ENCODE results near the gene CDHR3. TPM values are rescaled to one million over a fixed set of nuclear protein-coding genes. Genes with fewer than 3 reads are reported as not detected.

The CDHR3 gene
- total RNA-seq, 2 donors from 2014 or later = 0.71 to 2.2 TPM

- no peak overlapping the region for H3K4me3 Mint-ChIP-seq
- peaks cover 27% of the 10 kb centered on the region for H3K4me1 Mint-ChIP-seq
- H3K27me3 Mint-ChIP-seq = no peaks in the 10 kb centered on the region
- ATAC-seq (replicated peaks) = no peak
- H3K9me3 Mint-ChIP-seq = no peaks in the 10 kb centered on the region
- no peaks in the 10 kb centered on the region for H3K36me3 Mint-ChIP-seq (ENCODE audit: low read depth)
- H3K27ac Mint-ChIP-seq = no peak overlapping the region
These were observed 55.8 kb downstream of the CDHR3 start for GRCh38 chr7:106018566-106019469.

- ATAC-seq (replicated peaks) = no peak
- no peaks in the 10 kb centered on the region for H3K27me3 Mint-ChIP-seq
- no peak overlapping the region for H3K4me3 Mint-ChIP-seq
- no peak overlapping the region for H3K27ac Mint-ChIP-seq
- H3K4me1 Mint-ChIP-seq = peaks cover 27% of the 10 kb centered on the region
- H3K9me3 Mint-ChIP-seq = no peaks in the 10 kb centered on the region
- H3K36me3 Mint-ChIP-seq (ENCODE audit: low read depth) = no peaks in the 10 kb centered on the region
These were observed 56.4 kb downstream of the CDHR3 start for GRCh38 chr7:106019470-106019820.

- peak overlapping the region; percentile 90 for H3K27ac Mint-ChIP-seq
- H3K4me3 Mint-ChIP-seq = peak overlapping the region; percentile 74
- no peaks in the 10 kb centered on the region for H3K9me3 Mint-ChIP-seq
- H3K4me1 Mint-ChIP-seq = peaks cover 27% of the 10 kb centered on the region
- H3K27me3 Mint-ChIP-seq = no peaks in the 10 kb centered on the region
- H3K36me3 Mint-ChIP-seq (ENCODE audit: low read depth) = no peaks in the 10 kb centered on the region
- no peak for ATAC-seq (replicated peaks)
These were observed 58.3 kb downstream of the CDHR3 start for GRCh38 chr7:106021151-106022067.

DNA sequence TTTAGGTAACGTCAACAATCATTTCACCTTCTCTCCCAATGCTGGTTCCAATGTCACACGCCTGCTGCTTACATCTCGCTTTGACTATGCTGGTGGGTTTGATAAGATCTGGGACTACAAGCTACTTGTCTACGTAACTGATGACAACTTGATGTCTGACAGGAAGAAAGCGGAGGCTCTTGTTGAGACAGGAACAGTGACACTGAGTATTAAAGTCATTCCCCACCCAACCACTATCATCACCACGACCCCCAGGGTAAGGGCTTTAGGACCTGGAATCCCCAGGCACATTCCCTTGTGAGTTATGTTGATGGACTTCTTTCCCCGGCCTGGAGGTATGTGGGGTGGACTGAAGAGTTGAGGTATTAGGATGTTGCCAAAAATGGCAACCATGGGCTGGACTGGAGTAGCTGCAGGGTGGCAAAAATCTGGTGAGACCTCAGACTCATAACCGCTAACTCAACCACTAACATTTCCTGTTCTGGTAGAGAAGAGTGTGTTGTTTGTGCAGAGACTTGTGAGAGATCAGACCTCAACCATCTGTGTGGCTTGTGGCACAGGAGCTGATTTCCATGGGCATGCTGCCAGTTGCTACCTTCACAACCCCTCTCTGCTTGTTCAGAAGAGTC is 59.2 kb downstream of the CDHR3 start:
- Mint-ChIP-seq H3K4me1 (peaks cover 27% of the 10 kb centered on the region), H3K36me3 (ENCODE audit: low read depth) (no peaks in the 10 kb centered on the region), H3K27me3 (no peaks in the 10 kb centered on the region), H3K27ac (peak overlapping the region; percentile 90), H3K4me3 (peak overlapping the region; percentile 74), H3K9me3 (no peaks in the 10 kb centered on the region)
- peak; percentile 90 for ATAC-seq (replicated peaks)

GRCh38 chr7:106023369-106024322 is 60.6 kb downstream of the CDHR3 start:
- no peak for ATAC-seq (replicated peaks)
- Mint-ChIP-seq H3K4me1 (peaks cover 27% of the 10 kb centered on the region), H3K27me3 (no peaks in the 10 kb centered on the region), H3K36me3 (ENCODE audit: low read depth) (no peaks in the 10 kb centered on the region), H3K27ac (peak overlapping the region; percentile 90), H3K9me3 (no peaks in the 10 kb centered on the region), H3K4me3 (peak overlapping the region; percentile 74)

DNA sequence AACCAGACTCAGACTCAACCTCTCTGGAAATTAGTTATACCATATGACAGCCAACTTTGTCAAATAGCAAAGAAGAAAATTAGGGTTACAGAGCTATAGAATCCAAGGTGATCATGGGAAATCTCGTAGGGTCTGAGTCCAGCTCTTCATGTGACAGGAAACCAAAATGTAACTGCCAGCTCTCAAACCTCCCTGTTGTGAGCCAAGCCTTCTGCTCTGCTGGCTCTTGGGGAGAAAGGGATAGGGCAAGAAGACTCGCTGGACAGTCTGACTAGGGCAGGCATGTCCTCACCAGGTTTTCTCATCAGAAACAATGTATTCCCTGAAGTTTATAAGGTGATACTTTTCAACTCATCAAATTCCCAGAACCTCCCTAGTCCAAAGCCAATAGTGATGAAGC is 63.0 kb downstream of the CDHR3 start:
- no peak overlapping the region for H3K27ac Mint-ChIP-seq
- no peak for ATAC-seq (replicated peaks)

DNA sequence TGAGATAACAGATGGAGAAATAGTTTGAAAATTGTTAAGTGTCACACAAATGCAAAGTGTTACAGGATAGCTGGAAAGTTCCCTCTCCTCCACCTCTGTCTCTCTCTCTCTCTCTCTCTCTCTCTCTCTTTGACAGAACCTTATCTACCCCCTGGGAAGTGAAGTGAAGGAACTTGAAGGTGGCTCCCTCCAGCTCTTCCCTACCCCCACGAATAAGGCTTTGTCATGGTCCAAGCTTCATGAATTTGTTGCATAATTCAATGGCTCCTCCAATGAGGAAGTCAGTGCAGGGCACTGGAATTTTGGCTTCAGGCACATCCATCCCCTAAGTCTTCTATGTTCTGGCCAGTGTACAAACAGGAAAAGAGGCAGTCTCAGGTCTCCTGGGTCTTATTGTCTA is 66.4 kb downstream of the CDHR3 start:
- Mint-ChIP-seq H3K27ac (no peak overlapping the region), H3K4me3 (no peak overlapping the region), H3K9me3 (no peaks in the 10 kb centered on the region), H3K4me1 (no peaks in the 10 kb centered on the region), H3K27me3 (no peaks in the 10 kb centered on the region), H3K36me3 (ENCODE audit: low read depth) (no peaks in the 10 kb centered on the region)
- no peak for ATAC-seq (replicated peaks)

More for the DNA sequence above, 63.0 kb downstream of the CDHR3 start:
- no peaks in the 10 kb centered on the region for H3K27me3 Mint-ChIP-seq
- H3K36me3 Mint-ChIP-seq (ENCODE audit: low read depth) = no peaks in the 10 kb centered on the region
- peaks cover 22% of the 10 kb centered on the region for H3K4me1 Mint-ChIP-seq
- H3K4me3 Mint-ChIP-seq = no peak overlapping the region
- no peaks in the 10 kb centered on the region for H3K9me3 Mint-ChIP-seq

GRCh38 chr7:106029941-106030340 is 66.9 kb downstream of the CDHR3 start:
- H3K9me3 Mint-ChIP-seq = no peaks in the 10 kb centered on the region
- no peak for ATAC-seq (replicated peaks)
- no peaks in the 10 kb centered on the region for H3K27me3 Mint-ChIP-seq
- no peak overlapping the region for H3K27ac Mint-ChIP-seq
- H3K4me1 Mint-ChIP-seq = no peaks in the 10 kb centered on the region
- H3K4me3 Mint-ChIP-seq = no peak overlapping the region
- H3K36me3 Mint-ChIP-seq (ENCODE audit: low read depth) = no peaks in the 10 kb centered on the region

GRCh38 chr7:106031300-106032035 is 68.4 kb downstream of the CDHR3 start:
- ATAC-seq (replicated peaks) = no peak
- Mint-ChIP-seq H3K27ac (no peak overlapping the region), H3K4me3 (no peak overlapping the region), H3K27me3 (no peaks in the 10 kb centered on the region), H3K36me3 (ENCODE audit: low read depth) (no peaks in the 10 kb centered on the region), H3K9me3 (no peaks in the 10 kb centered on the region), H3K4me1 (no peaks in the 10 kb centered on the region)

DNA sequence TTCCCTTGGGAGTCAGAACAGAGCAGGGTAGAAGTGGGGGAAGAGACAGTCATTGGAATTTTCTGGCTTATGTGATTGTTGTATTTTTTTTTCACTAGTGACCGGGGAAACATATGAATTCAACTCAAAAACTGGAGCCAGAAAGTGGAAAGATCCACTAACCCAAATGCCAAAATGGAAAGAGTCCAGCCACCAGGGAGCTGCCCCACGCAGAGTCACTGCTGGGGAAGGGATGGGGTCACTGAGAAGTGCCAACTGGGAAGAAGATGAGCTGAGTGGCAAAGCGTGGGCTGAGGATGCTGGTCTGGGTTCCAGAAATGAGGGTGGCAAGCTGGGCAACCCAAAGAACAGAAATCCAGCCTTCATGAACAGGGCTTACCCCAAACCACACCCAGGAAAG is 69.2 kb downstream of the CDHR3 start:
- Mint-ChIP-seq H3K9me3 (no peaks in the 10 kb centered on the region), H3K36me3 (ENCODE audit: low read depth) (no peaks in the 10 kb centered on the region), H3K4me3 (no peak overlapping the region), H3K27me3 (no peaks in the 10 kb centered on the region), H3K27ac (no peak overlapping the region), H3K4me1 (no peaks in the 10 kb centered on the region)
- no peak for ATAC-seq (replicated peaks)

DNA sequence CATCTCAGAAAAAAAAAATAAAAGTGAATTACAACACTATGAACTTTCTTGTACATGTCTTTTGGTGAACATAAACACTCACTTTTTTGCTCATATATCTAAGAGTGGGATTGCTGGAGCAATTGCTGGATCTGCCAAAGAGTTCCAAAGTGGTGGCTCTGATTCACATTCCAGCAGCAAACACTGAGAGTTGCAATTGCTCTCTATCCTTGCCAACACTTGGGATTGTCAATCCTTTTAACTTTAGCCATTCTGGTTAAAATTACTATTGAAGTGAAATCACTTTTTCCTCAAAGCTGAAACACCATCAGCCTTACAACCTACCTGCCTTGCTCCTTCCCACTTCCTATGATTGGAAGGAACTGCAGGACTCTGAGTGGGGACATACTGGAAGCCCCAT is 70.7 kb downstream of the CDHR3 start:
- no peak for ATAC-seq (replicated peaks)

DNA sequence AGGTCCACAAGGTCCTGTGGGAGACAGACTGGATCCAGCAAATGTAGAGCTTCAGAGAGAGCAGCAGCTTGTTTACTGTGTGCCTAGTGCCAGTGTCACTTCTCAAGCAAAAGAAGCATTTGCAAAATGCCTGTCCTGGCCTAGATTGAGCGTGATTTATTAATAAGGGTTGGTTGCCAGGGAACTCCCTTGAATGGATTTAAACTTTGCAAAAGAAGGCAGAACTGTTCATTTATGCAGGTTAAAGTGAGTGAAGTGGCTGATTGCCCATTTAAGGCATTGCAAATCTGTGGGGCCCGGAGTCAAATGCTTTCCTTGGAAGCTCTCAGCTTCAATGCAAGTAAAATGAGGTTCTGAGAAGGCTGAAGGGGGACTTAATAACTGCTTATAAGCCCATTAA is 71.3 kb downstream of the CDHR3 start:
- H3K9me3 Mint-ChIP-seq = no peaks in the 10 kb centered on the region
- no peak overlapping the region for H3K27ac Mint-ChIP-seq
- H3K4me3 Mint-ChIP-seq = no peak overlapping the region
- H3K4me1 Mint-ChIP-seq = peaks cover 3% of the 10 kb centered on the region
- no peaks in the 10 kb centered on the region for H3K27me3 Mint-ChIP-seq
- no peaks in the 10 kb centered on the region for H3K36me3 Mint-ChIP-seq (ENCODE audit: low read depth)
- ATAC-seq (replicated peaks) = no peak

More for the DNA sequence above, 70.7 kb downstream of the CDHR3 start:
- Mint-ChIP-seq H3K9me3 (no peaks in the 10 kb centered on the region), H3K4me1 (peaks cover 3% of the 10 kb centered on the region), H3K4me3 (no peak overlapping the region), H3K27ac (no peak overlapping the region), H3K27me3 (no peaks in the 10 kb centered on the region), H3K36me3 (ENCODE audit: low read depth) (no peaks in the 10 kb centered on the region)

DNA sequence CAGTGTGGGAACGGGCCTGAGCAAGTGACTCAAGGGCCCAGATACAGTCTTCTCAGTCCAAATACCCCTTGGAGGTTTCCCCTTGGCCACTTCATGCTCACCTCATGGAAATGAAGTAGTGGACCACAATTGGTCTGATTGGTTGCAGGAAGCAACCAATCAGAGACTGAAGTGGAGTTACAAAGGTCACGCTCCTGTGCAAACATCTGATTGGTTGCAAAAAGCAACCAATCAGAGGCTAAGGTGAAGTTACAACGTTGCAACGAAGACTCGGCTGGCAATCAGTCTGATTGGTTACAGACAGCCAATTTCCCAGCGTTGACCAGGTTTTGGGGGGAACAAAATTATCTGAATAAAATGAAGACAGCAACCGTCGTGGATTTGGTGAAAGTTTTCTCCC is 72.5 kb downstream of the CDHR3 start:
- Mint-ChIP-seq H3K4me1 (peaks cover 3% of the 10 kb centered on the region), H3K4me3 (no peak overlapping the region), H3K9me3 (no peaks in the 10 kb centered on the region), H3K27ac (no peak overlapping the region), H3K36me3 (ENCODE audit: low read depth) (no peaks in the 10 kb centered on the region), H3K27me3 (no peaks in the 10 kb centered on the region)
- no peak for ATAC-seq (replicated peaks)
